ENCODE data around the gene GABBR2.

DNA sequence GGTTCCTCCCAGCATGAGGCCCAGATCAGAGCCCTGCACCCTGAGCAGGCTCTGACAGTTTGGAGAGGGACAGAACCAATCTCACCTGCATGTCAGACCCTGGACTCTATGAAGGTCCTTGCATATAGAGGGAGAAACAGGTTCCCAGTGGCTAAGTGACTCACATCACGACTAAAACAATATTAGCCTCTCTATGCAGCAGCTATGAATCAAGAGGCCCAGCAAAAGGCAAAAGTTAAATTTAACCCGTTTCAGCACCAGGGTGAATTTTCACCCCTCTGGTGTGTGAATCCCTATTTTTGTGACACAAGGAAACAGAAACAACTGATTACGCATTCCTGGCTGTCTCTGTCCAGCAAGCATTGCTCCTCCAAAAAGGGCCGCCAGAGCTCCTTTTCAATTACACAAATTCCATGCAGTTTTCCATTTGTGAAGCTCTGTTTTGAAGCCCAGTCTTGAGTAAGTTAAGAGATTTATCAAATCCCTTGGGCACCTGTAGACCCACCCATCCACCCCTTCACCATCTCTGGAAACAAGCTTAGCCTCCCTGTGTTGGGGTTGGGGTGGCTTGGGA, 136.6 kb downstream of the GABBR2 start:
- TF ChIP-seq, protein P1, sequence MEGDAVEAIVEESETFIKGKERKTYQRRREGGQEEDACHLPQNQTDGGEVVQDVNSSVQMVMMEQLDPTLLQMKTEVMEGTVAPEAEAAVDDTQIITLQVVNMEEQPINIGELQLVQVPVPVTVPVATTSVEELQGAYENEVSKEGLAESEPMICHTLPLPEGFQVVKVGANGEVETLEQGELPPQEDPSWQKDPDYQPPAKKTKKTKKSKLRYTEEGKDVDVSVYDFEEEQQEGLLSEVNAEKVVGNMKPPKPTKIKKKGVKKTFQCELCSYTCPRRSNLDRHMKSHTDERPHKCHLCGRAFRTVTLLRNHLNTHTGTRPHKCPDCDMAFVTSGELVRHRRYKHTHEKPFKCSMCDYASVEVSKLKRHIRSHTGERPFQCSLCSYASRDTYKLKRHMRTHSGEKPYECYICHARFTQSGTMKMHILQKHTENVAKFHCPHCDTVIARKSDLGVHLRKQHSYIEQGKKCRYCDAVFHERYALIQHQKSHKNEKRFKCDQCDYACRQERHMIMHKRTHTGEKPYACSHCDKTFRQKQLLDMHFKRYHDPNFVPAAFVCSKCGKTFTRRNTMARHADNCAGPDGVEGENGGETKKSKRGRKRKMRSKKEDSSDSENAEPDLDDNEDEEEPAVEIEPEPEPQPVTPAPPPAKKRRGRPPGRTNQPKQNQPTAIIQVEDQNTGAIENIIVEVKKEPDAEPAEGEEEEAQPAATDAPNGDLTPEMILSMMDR (conservative IDR thresholded peaks at IDR 0.05), result no peak
- no peak for TF ChIP-seq EZH2 (IDR thresholded peaks at IDR 0.05; ENCODE audit: low read depth)
